ENCODE data around the gene TAS2R4. TPM values are rescaled to one million over a fixed set of nuclear protein-coding genes. Genes with fewer than 3 reads are reported as not detected.

Gene TAS2R4
- total RNA-seq: 2.1 and 4.3 TPM in 2 replicates

GRCh38 chr7:141776374-141776773 is at the start of gene TAS2R4:
TAS2R4 (plus strand) TSS chr7:141776674; CDS start chr7:141778489, 1,815 bp downstream.

GRCh38 chr7:141737836-141738591 is 38.5 kb upstream of the TAS2R4 start, which contains the start of gene SSBP1:
SSBP1 (plus strand) TSS chr7:141738358; CDS start chr7:141739167, 809 bp downstream.

GRCh38 chr7:141763797-141764196 is 12.7 kb upstream of the TAS2R4 start, which contains the start of gene TAS2R3:
TAS2R3 (plus strand) TSS chr7:141764097; CDS start chr7:141764159, 62 bp downstream.

GRCh38 chr7:141789917-141790316 is 13.4 kb downstream of the TAS2R4 start, which contains the start of gene TAS2R5:
TAS2R5 (plus strand) TSS chr7:141790217; CDS start chr7:141790362, 145 bp downstream.

Small RNA genes lying within 50 kb of the gene (small RNA-seq; reads per million reads assigned to genes)
- not detected for gene RNU1-82P

Other genes starting within 250 kb of the TAS2R4 start
- gene AGK, start 225.3 kb upstream of the TAS2R4 start, total RNA-seq: 15.3 and 24.0 TPM in 2 replicates
- 6.0 and 7.5 TPM in 2 replicates for gene DENND11, start 74.5 kb upstream of the TAS2R4 start, total RNA-seq
- gene WEE2, start 68.3 kb upstream of the TAS2R4 start, total RNA-seq: not detected in 2 replicates
- 58.5 and 81.2 TPM in 2 replicates for gene SSBP1, start 38.3 kb upstream of the TAS2R4 start, total RNA-seq
- 2.1 and 3.5 TPM in 2 replicates for gene TAS2R3, start 12.6 kb upstream of the TAS2R4 start, total RNA-seq
- gene TAS2R5, start 13.5 kb downstream of the TAS2R4 start, total RNA-seq: 2.6 and 3.5 TPM in 2 replicates
- not detected in 2 replicates for gene PRSS37, start 64.8 kb downstream of the TAS2R4 start, total RNA-seq
- not detected in 2 replicates for gene OR9A4, start 139.7 kb downstream of the TAS2R4 start, total RNA-seq
- gene CLEC5A, start 170.3 kb downstream of the TAS2R4 start, total RNA-seq: not detected in 2 replicates
- gene TAS2R38, start 197.1 kb downstream of the TAS2R4 start, total RNA-seq: under 0.01 TPM in 1 of 2 replicates, not detected in the other
- gene MGAM, start 219.2 kb downstream of the TAS2R4 start, total RNA-seq: 2.0 and 6.8 TPM in 2 replicates